MCF 10A (cell line): ENCODE data around the gene ENOSF1. TPM values are rescaled to one million over a fixed set of nuclear protein-coding genes. Genes with fewer than 3 reads are reported as not detected.
A peak's percentile ranks its signal among the peaks of the same experiment; 100 is the strongest.

Experiments used
- BruUV-seq: library from RNA; stranded (reverse); fragments of 400-500 nt; replicated peaks from 2 replicates; lab custom pipeline; 2021; lab: Mats Ljungman, UMichigan
- CTCF ChIA-PET: fragments of 300-600 bp; sonication (Branson Sonifier 250); formaldehyde crosslinking; extraction: SDS; loops from one replicate; lab custom pipeline; 2021; ENCODE audit warnings: antibody characterized with exemption, inconsistent platforms; lab: Yijun Ruan, JAX
- POLR2A ChIA-PET: fragments of 300-600, 350-650 bp; sonication (Branson Sonifier 250); formaldehyde crosslinking; extraction: SDS; loops from one replicate; lab custom pipeline; 2020; ENCODE audit warnings: antibody characterized with exemption, inconsistent platforms; lab: Yijun Ruan, JAX
- DNase-seq: peaks from one replicate; pipeline ENCODE4 v3.0.0-alpha.2; 2018; ENCODE audit not compliant: unreplicated experiment
- H3K27ac Mint-ChIP-seq: one replicate; pipeline ENCODE4 v1.8.0; 2022; ENCODE audit warnings: mild to moderate bottlenecking, low read depth, mixed read lengths; ENCODE audit not compliant: unreplicated experiment
- H3K27me3 Mint-ChIP-seq: one replicate; pipeline ENCODE4 v1.8.0; 2022; ENCODE audit warnings: mixed read lengths; ENCODE audit not compliant: insufficient read depth, unreplicated experiment
- H3K36me3 Mint-ChIP-seq: one replicate; pipeline ENCODE4 v1.8.0; 2022; ENCODE audit warnings: mild to moderate bottlenecking, moderate library complexity, mixed read lengths; ENCODE audit not compliant: insufficient read depth, unreplicated experiment
- H3K4me1 Mint-ChIP-seq: one replicate; pipeline ENCODE4 v1.8.0; 2022; ENCODE audit warnings: mixed read lengths; ENCODE audit not compliant: insufficient read depth, unreplicated experiment
- H3K4me3 Mint-ChIP-seq: one replicate; pipeline ENCODE4 v1.8.0; 2022; ENCODE audit warnings: mild to moderate bottlenecking, moderate library complexity, mixed read lengths; ENCODE audit not compliant: unreplicated experiment
- H3K9me3 Mint-ChIP-seq: one replicate; pipeline ENCODE4 v1.8.0; 2022; ENCODE audit warnings: mixed read lengths; ENCODE audit not compliant: unreplicated experiment
- intact Hi-C: fragments of 100-400 bp; cut with micrococcal nuclease; formaldehyde crosslinking; loops from 2 replicates; pipeline ENCODE4 v1.14.1; 2022
- total RNA-seq: library from RNA; stranded (reverse); gene quantifications from 2 replicates; pipeline ENCODE4 v1.2.3, GENCODE V29; 2022
- TF ChIP-seq, protein P1 (sequence below): fragments of 200-600 bp; IDR thresholded peaks from one replicate; pipeline ENCODE4 v1.8.0; 2022; ENCODE audit warnings: antibody characterized with exemption, mild to moderate bottlenecking; ENCODE audit not compliant: unreplicated experiment

Gene ENOSF1
- total RNA-seq, 1 experiment from 2014 or later = 106 TPM

DNA sequence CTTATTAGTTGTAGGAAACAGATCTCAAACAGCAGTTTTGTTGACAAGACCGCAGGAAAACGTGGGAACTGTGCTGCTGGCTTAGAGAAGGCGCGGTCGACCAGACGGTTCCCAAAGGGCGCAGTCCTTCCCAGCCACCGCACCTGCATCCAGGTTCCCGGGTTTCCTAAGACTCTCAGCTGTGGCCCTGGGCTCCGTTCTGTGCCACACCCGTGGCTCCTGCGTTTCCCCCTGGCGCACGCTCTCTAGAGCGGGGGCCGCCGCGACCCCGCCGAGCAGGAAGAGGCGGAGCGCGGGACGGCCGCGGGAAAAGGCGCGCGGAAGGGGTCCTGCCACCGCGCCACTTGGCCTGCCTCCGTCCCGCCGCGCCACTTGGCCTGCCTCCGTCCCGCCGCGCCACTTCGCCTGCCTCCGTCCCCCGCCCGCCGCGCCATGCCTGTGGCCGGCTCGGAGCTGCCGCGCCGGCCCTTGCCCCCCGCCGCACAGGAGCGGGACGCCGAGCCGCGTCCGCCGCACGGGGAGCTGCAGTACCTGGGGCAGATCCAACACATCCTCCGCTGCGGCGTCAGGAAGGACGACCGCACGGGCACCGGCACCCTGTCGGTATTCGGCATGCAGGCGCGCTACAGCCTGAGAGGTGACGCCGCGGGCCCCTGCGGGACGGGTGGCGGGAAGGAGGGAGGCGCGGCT lies 55.0 kb downstream of the ENOSF1 start, which contains the start of gene TYMS:
TSS of gene TYMS (plus strand) at position 343 of the 690 bp plus-strand sequence. CDS start at position 433, 90 bp downstream.
- intact Hi-C loops = loop anchor here (5.0 kb wide), 1 partner anchor 55 kb away; the partner anchor contains the start of gene ENOSF1
- POLR2A ChIA-PET = interaction anchor here (0.6 to 2.7 kb wide), 19 partner anchors 8 to 390 kb away, joined by 3 to 20 read pairs (median 4); partner anchors contain the start of gene THOC1
- Mint-ChIP-seq H3K9me3 (peaks cover 7% of the 10 kb centered on the region), H3K27ac (no peak within 1 kb of the TSS), H3K4me3 (peak within 1 kb of the TSS; percentile 81), H3K36me3 (peaks cover 9% of the 10 kb centered on the region), H3K27me3 (no peaks in the 10 kb centered on the region), H3K4me1 (peaks cover 6% of the 10 kb centered on the region)
- peak; percentile 64 for DNase-seq
- CTCF ChIA-PET = interaction anchor here (0.6 to 3.5 kb wide), 15 partner anchors 16 to 1727 kb away, joined by 3 to 11 read pairs (median 4); no protein-coding TSS in a partner anchor
- TF ChIP-seq, protein P1, sequence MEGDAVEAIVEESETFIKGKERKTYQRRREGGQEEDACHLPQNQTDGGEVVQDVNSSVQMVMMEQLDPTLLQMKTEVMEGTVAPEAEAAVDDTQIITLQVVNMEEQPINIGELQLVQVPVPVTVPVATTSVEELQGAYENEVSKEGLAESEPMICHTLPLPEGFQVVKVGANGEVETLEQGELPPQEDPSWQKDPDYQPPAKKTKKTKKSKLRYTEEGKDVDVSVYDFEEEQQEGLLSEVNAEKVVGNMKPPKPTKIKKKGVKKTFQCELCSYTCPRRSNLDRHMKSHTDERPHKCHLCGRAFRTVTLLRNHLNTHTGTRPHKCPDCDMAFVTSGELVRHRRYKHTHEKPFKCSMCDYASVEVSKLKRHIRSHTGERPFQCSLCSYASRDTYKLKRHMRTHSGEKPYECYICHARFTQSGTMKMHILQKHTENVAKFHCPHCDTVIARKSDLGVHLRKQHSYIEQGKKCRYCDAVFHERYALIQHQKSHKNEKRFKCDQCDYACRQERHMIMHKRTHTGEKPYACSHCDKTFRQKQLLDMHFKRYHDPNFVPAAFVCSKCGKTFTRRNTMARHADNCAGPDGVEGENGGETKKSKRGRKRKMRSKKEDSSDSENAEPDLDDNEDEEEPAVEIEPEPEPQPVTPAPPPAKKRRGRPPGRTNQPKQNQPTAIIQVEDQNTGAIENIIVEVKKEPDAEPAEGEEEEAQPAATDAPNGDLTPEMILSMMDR = no peak
- no TSS peak for BruUV-seq

DNA sequence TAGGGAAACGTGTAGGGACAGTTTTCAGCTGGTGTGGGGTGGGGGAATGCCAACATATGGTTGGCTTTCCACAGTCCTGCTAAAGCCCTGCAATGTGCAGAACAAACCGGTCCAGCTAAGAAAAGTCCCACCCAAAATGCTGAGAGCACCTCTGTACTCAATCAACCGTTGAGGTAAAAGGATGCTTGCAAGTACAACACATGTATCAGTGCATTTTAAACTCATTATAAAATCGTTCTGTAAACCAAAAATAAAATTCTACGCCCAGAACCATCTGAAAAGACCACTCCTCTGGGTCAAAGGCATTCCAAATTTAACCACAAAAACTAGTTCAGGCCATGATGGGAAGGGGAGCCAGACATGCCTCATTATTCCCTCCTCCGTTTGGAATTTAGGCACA lies 57.0 kb downstream of the ENOSF1 start:
- CTCF ChIA-PET = interaction anchor here (0.6 to 1.8 kb wide), 5 partner anchors 12 to 184 kb away, joined by 3 to 5 read pairs (median 4); no protein-coding TSS in a partner anchor
- TF ChIP-seq, protein P1 = no peak
- Mint-ChIP-seq H3K9me3 (no peaks in the 10 kb centered on the region), H3K27ac (no peak overlapping the region), H3K36me3 (no peaks in the 10 kb centered on the region), H3K27me3 (no peaks in the 10 kb centered on the region), H3K4me3 (no peak overlapping the region), H3K4me1 (peaks cover 6% of the 10 kb centered on the region)
- intact Hi-C loops = loop anchor here (5.0 kb wide), 1 partner anchor 57 kb away; the partner anchor contains the start of gene ENOSF1
- no peak for DNase-seq
- POLR2A ChIA-PET = no interaction called here
- BruUV-seq = TSS peak; percentile 11

DNA sequence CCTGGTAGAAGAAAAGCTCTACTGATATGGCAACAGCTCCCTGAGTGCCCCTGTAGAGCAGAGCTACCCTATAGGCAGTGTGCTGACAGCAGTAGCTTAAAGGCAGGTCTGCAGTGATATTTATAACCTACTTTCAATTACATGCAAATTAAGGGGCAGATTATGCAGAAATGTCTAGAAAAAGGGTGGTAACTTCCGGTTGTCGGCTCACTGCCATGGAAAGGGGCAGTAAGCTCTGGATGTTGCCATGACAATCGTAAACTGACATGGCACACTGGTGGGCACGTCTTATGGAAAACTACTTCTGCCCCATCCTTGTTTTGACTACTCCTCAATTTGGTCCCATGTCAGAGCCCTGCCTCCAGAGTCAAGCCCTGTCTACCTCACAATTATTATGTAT lies 57.8 kb downstream of the ENOSF1 start:
- Mint-ChIP-seq H3K4me1 (peaks cover 6% of the 10 kb centered on the region), H3K36me3 (no peaks in the 10 kb centered on the region), H3K27ac (no peak overlapping the region), H3K9me3 (no peaks in the 10 kb centered on the region), H3K4me3 (no peak overlapping the region), H3K27me3 (no peaks in the 10 kb centered on the region)
- TF ChIP-seq, protein P1 = no peak
- CTCF ChIA-PET = interaction anchor here (0.6 to 1.9 kb wide), 5 partner anchors 11 to 30 kb away, joined by 3 to 9 read pairs (median 4); no protein-coding TSS in a partner anchor
- no peak for DNase-seq
- POLR2A ChIA-PET = interaction anchor here (1.6 kb wide), 1 partner anchor 386 kb away, joined by 3 read pairs; no protein-coding TSS in a partner anchor
- no TSS peak for BruUV-seq
- intact Hi-C loops = no loop called here

DNA sequence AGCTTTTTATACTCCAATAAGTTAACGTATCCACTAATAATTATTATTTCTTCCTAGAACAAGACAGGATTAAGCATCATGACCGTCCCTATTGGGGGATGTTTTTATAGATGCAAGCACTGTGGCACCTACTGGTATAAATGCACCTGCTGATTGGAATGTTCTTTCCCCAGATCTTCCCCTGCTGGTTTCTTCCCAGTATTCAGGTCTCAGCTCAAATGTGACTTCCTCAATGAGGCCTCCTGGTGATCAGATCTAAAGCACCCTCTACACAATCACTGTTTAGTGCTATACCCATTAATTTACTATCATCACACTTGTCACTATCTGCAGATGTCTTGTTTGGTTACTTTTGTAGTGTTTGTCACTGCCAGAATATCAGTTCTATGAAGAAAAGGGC lies 58.9 kb downstream of the ENOSF1 start:
- no peak for DNase-seq
- ChIA-PET POLR2A (interaction anchor here (0.9 to 1.6 kb wide), 2 partner anchors 11 to 385 kb away, joined by 3 to 4 read pairs; no protein-coding TSS in a partner anchor), CTCF (interaction anchor here (0.7 to 1.9 kb wide), 3 partner anchors 28 to 185 kb away, joined by 3 to 9 read pairs (median 6); no protein-coding TSS in a partner anchor)
- H3K4me3 Mint-ChIP-seq = no peak overlapping the region
- H3K27ac Mint-ChIP-seq = no peak overlapping the region
- no peaks in the 10 kb centered on the region for H3K9me3 Mint-ChIP-seq
- TF ChIP-seq, protein P1 = no peak
- no TSS peak for BruUV-seq
- no peaks in the 10 kb centered on the region for H3K4me1 Mint-ChIP-seq
- intact Hi-C loops = no loop called here
- H3K36me3 Mint-ChIP-seq = no peaks in the 10 kb centered on the region
- no peaks in the 10 kb centered on the region for H3K27me3 Mint-ChIP-seq
